Mesendoderm (in vitro differentiated cells): ENCODE results near the gene FLT1.

Experiments
- DNase-seq: peaks from one replicate; pipeline ENCODE4 v3.0.0; 2013
- H2AK5ac ChIP-seq: 2 replicates; pipeline ENCODE4 v1.6.1; 2013; ENCODE audit warnings: low read length, inconsistent platforms
- H2BK120ac ChIP-seq: 2 replicates; pipeline ENCODE4 v1.6.1; 2013; ENCODE audit warnings: low read depth, mild to moderate bottlenecking, low read length, moderate library complexity, mixed read lengths
- H2BK15ac ChIP-seq: replicated peaks from 2 replicates; pipeline ENCODE4 v1.6.1; 2013; ENCODE audit warnings: low read depth, mild to moderate bottlenecking, moderate library complexity
- H2BK5ac ChIP-seq: 2 replicates; pipeline ENCODE4 v1.6.1; 2013; ENCODE audit warnings: low read length, inconsistent platforms
- H3K18ac ChIP-seq: 2 replicates; pipeline ENCODE4 v1.6.1; 2013; ENCODE audit warnings: mild to moderate bottlenecking, low read length, mixed read lengths
- H3K23ac ChIP-seq: one replicate; pipeline ENCODE4 v1.6.1; 2013; ENCODE audit warnings: low read length
- H3K27ac ChIP-seq: 2 replicates; pipeline ENCODE4 v1.5.1; 2013; ENCODE audit warnings: low read depth, mild to moderate bottlenecking, inconsistent platforms, low read length, moderate library complexity
- H3K27me3 ChIP-seq: 2 replicates; pipeline ENCODE4 v1.6.1; 2013; ENCODE audit warnings: low read length, control low read depth, mild to moderate bottlenecking, inconsistent platforms; ENCODE audit not compliant: insufficient read depth, poor library complexity
- H3K36me3 ChIP-seq: 2 replicates; pipeline ENCODE4 v1.6.1; 2013; ENCODE audit warnings: low read length, inconsistent platforms; ENCODE audit not compliant: control insufficient read depth, insufficient read depth
- H3K4ac ChIP-seq: one replicate; pipeline ENCODE4 v1.6.1; 2013; ENCODE audit warnings: low read depth, mild to moderate bottlenecking, low read length, moderate library complexity
- H3K4me1 ChIP-seq: 2 replicates; pipeline ENCODE4 v1.6.1; 2013; ENCODE audit warnings: low read depth, low read length, inconsistent platforms; ENCODE audit not compliant: control insufficient read depth
- H3K4me2 ChIP-seq: 2 replicates; pipeline ENCODE4 v1.6.1; 2013; ENCODE audit warnings: low read length
- H3K4me3 ChIP-seq: 2 replicates; pipeline ENCODE4 v1.5.1; 2013; ENCODE audit warnings: mild to moderate bottlenecking, low read length
- H3K56ac ChIP-seq: one replicate; pipeline ENCODE4 v1.6.1; 2013; ENCODE audit warnings: low read length
- H3K79me1 ChIP-seq: 2 replicates; pipeline ENCODE4 v1.6.1; 2013; ENCODE audit warnings: low read length, inconsistent platforms
- H3K79me2 ChIP-seq: 2 replicates; pipeline ENCODE4 v1.6.1; 2013; ENCODE audit warnings: mild to moderate bottlenecking, low read length; ENCODE audit not compliant: control insufficient read depth, insufficient read depth
- H3K9ac ChIP-seq: 2 replicates; pipeline ENCODE4 v1.6.1; 2013; ENCODE audit warnings: low read length, inconsistent platforms
- H4K5ac ChIP-seq: one replicate; pipeline ENCODE4 v1.6.1; 2013; ENCODE audit warnings: low read length
- H4K8ac ChIP-seq: one replicate; pipeline ENCODE4 v1.6.1; 2013; ENCODE audit warnings: low read depth, mild to moderate bottlenecking, control low read depth, low read length, moderate library complexity
- WGBS: extraction: QIAGEN DNeasy Blood & Tissue Kit; methylation state at CpG from one replicate; pipeline ENCODE4 v1.1.7; 2013; ENCODE audit warnings: low lambda C conversion rate, missing lambda C conversion rate; ENCODE audit not compliant: insufficient coverage; ENCODE audit errors: extremely low coverage; 5-methylcytosine and 5-hydroxymethylcytosine counted together

Gene FLT1

GRCh38 chr13:28316129-28316528 lies 178.8 kb downstream of the FLT1 start:
- H2BK120ac ChIP-seq = no peak overlapping the region
- DNase-seq = no peak
- no peaks in the 10 kb centered on the region for H3K4me1 ChIP-seq
- H3K4me2 ChIP-seq = no peak overlapping the region
- no peak overlapping the region for H3K18ac ChIP-seq
- no peaks in the 10 kb centered on the region for H3K36me3 ChIP-seq
- no peak overlapping the region for H2BK5ac ChIP-seq
- H2BK15ac ChIP-seq = no peak overlapping the region
- H3K79me2 ChIP-seq = no peaks in the 10 kb centered on the region
- H3K27ac ChIP-seq = no peak overlapping the region
- no peak overlapping the region for H2AK5ac ChIP-seq
- no peaks in the 10 kb centered on the region for H3K79me1 ChIP-seq
- no peak overlapping the region for H3K9ac ChIP-seq
- no peak overlapping the region for H4K8ac ChIP-seq
- H3K23ac ChIP-seq = peak overlapping the region; percentile 60
- H3K27me3 ChIP-seq = no peaks in the 10 kb centered on the region
- H3K56ac ChIP-seq = peak overlapping the region; percentile 32
- WGBS = no CpG with 5 or more reads among the region's 5 CpGs
- no peak overlapping the region for H4K5ac ChIP-seq
- no peak overlapping the region for H3K4ac ChIP-seq
- H3K4me3 ChIP-seq = no peak overlapping the region

GRCh38 chr13:28314879-28315278 lies 180.0 kb downstream of the FLT1 start:
- H3K4me2 ChIP-seq = no peak overlapping the region
- no peaks in the 10 kb centered on the region for H3K4me1 ChIP-seq
- H2AK5ac ChIP-seq = no peak overlapping the region
- H3K79me1 ChIP-seq = no peaks in the 10 kb centered on the region
- no peak overlapping the region for H3K27ac ChIP-seq
- H2BK120ac ChIP-seq = no peak overlapping the region
- H3K23ac ChIP-seq = no peak overlapping the region
- H4K8ac ChIP-seq = no peak overlapping the region
- no peak overlapping the region for H3K18ac ChIP-seq
- no peak for DNase-seq
- H3K56ac ChIP-seq = no peak overlapping the region
- H4K5ac ChIP-seq = no peak overlapping the region
- no CpG with 5 or more reads among the region's 6 CpGs for WGBS
- no peaks in the 10 kb centered on the region for H3K36me3 ChIP-seq
- no peak overlapping the region for H3K4me3 ChIP-seq
- no peaks in the 10 kb centered on the region for H3K79me2 ChIP-seq
- H2BK5ac ChIP-seq = no peak overlapping the region
- H2BK15ac ChIP-seq = no peak overlapping the region
- no peak overlapping the region for H3K4ac ChIP-seq
- H3K27me3 ChIP-seq = no peaks in the 10 kb centered on the region
- no peak overlapping the region for H3K9ac ChIP-seq

GRCh38 chr13:28313579-28313978 lies 181.3 kb downstream of the FLT1 start:
- peak; percentile 54 for DNase-seq
- H4K8ac ChIP-seq = no peak overlapping the region

GRCh38 chr13:28306325-28306724 lies 188.6 kb downstream of the FLT1 start:
- Histone ChIP-seq H3K79me1 (no peaks in the 10 kb centered on the region), H3K4me3 (no peak overlapping the region), H3K56ac (no peak overlapping the region), H3K36me3 (no peaks in the 10 kb centered on the region), H3K9ac (no peak overlapping the region), H4K8ac (no peak overlapping the region), H3K4me2 (no peak overlapping the region), H2BK5ac (no peak overlapping the region), H3K23ac (no peak overlapping the region), H2AK5ac (no peak overlapping the region), H2BK15ac (no peak overlapping the region), H2BK120ac (no peak overlapping the region), H3K18ac (no peak overlapping the region), H3K79me2 (no peaks in the 10 kb centered on the region), H3K27ac (no peak overlapping the region), H3K4me1 (peaks cover 6% of the 10 kb centered on the region), H3K4ac (no peak overlapping the region), H3K27me3 (no peaks in the 10 kb centered on the region), H4K5ac (no peak overlapping the region)
- no CpG with 5 or more reads among the region's 10 CpGs for whole genome bisulfite sequencing
- DNase-seq = no peak

More at GRCh38 chr13:28313579-28313978, 181.3 kb downstream of the FLT1 start:
- no peaks in the 10 kb centered on the region for H3K79me2 ChIP-seq
- no peak overlapping the region for H3K4me3 ChIP-seq
- WGBS = no CpG with 5 or more reads among the region's 6 CpGs
- H4K5ac ChIP-seq = no peak overlapping the region
- no peak overlapping the region for H2BK15ac ChIP-seq
- no peak overlapping the region for H2BK120ac ChIP-seq
- H3K23ac ChIP-seq = no peak overlapping the region
- no peaks in the 10 kb centered on the region for H3K4me1 ChIP-seq
- H3K79me1 ChIP-seq = no peaks in the 10 kb centered on the region
- no peak overlapping the region for H2BK5ac ChIP-seq
- H3K27me3 ChIP-seq = no peaks in the 10 kb centered on the region
- no peak overlapping the region for H3K9ac ChIP-seq
- no peak overlapping the region for H3K18ac ChIP-seq
- no peak overlapping the region for H3K4me2 ChIP-seq
- no peak overlapping the region for H3K27ac ChIP-seq
- H3K56ac ChIP-seq = no peak overlapping the region
- no peaks in the 10 kb centered on the region for H3K36me3 ChIP-seq
- H3K4ac ChIP-seq = no peak overlapping the region
- no peak overlapping the region for H2AK5ac ChIP-seq

GRCh38 chr13:28301839-28302238 lies 193.1 kb downstream of the FLT1 start:
- Histone ChIP-seq H3K4me3 (no peak overlapping the region), H3K79me1 (no peaks in the 10 kb centered on the region), H3K4me1 (peaks cover 7% of the 10 kb centered on the region), H3K79me2 (no peaks in the 10 kb centered on the region), H3K23ac (no peak overlapping the region), H3K27ac (no peak overlapping the region), H4K8ac (no peak overlapping the region), H2BK120ac (no peak overlapping the region), H2BK15ac (no peak overlapping the region), H3K36me3 (no peaks in the 10 kb centered on the region), H3K27me3 (no peaks in the 10 kb centered on the region), H2BK5ac (no peak overlapping the region), H3K9ac (no peak overlapping the region), H3K18ac (no peak overlapping the region), H3K56ac (no peak overlapping the region), H2AK5ac (no peak overlapping the region), H3K4ac (no peak overlapping the region), H4K5ac (no peak overlapping the region), H3K4me2 (no peak overlapping the region)
- DNase-seq = peak; percentile 77
- no CpG with 5 or more reads among the region's 4 CpGs for WGBS

GRCh38 chr13:28299916-28300315 lies 195.0 kb downstream of the FLT1 start:
- H4K8ac ChIP-seq = no peak overlapping the region
- no peak overlapping the region for H2BK15ac ChIP-seq
- no peak overlapping the region for H3K23ac ChIP-seq
- no peak for DNase-seq
- H3K79me1 ChIP-seq = no peaks in the 10 kb centered on the region
- H3K4me3 ChIP-seq = no peak overlapping the region
- H3K79me2 ChIP-seq = no peaks in the 10 kb centered on the region
- H2AK5ac ChIP-seq = no peak overlapping the region
- H3K18ac ChIP-seq = no peak overlapping the region
- no CpG with 5 or more reads among the region's 2 CpGs for WGBS
- no peaks in the 10 kb centered on the region for H3K27me3 ChIP-seq
- no peaks in the 10 kb centered on the region for H3K36me3 ChIP-seq
- H3K9ac ChIP-seq = no peak overlapping the region
- no peak overlapping the region for H4K5ac ChIP-seq
- no peak overlapping the region for H3K27ac ChIP-seq
- H2BK120ac ChIP-seq = no peak overlapping the region
- no peak overlapping the region for H3K4me2 ChIP-seq
- H3K4me1 ChIP-seq = peaks cover 7% of the 10 kb centered on the region
- no peak overlapping the region for H3K56ac ChIP-seq
- no peak overlapping the region for H3K4ac ChIP-seq
- H2BK5ac ChIP-seq = no peak overlapping the region
